H9 (cell line): Measurements from ENCODE around the gene KRTAP9-6. TPM values are rescaled to one million over a fixed set of nuclear protein-coding genes. Genes with fewer than 3 reads are reported as not detected.

ENCODE experiments used
- DNase-seq: peaks from one replicate; pipeline ENCODE4 v3.0.0-alpha.2; 2017
- H2AFZ ChIP-seq: one replicate; pipeline ENCODE4 v1.6.1; 2013; ENCODE audit warnings: mild to moderate bottlenecking, low read length, control low read depth, moderate library complexity
- H2AK5ac ChIP-seq: 2 replicates; pipeline ENCODE4 v1.6.1; 2013; ENCODE audit warnings: low read length, control low read depth, mixed read lengths; ENCODE audit not compliant: insufficient read length
- H2BK120ac ChIP-seq: one replicate; pipeline ENCODE4 v1.6.1; 2013; ENCODE audit warnings: low read depth, mild to moderate bottlenecking, low read length, control low read depth, inconsistent platforms; ENCODE audit not compliant: poor library complexity, severe bottlenecking
- H2BK12ac ChIP-seq: 2 replicates; pipeline ENCODE4 v1.6.1; 2013; ENCODE audit warnings: low read length, control low read depth, mixed read lengths, low read depth; ENCODE audit not compliant: insufficient read length
- H2BK15ac ChIP-seq: 2 replicates; pipeline ENCODE4 v1.6.1; 2013; ENCODE audit warnings: low read depth, low read length, control low read depth
- H2BK20ac ChIP-seq: one replicate; pipeline ENCODE4 v1.6.1; 2013; ENCODE audit warnings: low read depth, mild to moderate bottlenecking, low read length, control low read depth, inconsistent platforms; ENCODE audit not compliant: poor library complexity, severe bottlenecking
- H2BK5ac ChIP-seq: 2 replicates; pipeline ENCODE4 v1.6.1; 2013; ENCODE audit warnings: low read length, control low read depth, mixed read lengths; ENCODE audit not compliant: insufficient read length
- H3K14ac ChIP-seq: 2 replicates; pipeline ENCODE4 v1.6.1; 2013; ENCODE audit warnings: low read length, control low read depth; ENCODE audit not compliant: insufficient read depth
- H3K18ac ChIP-seq: 2 replicates; pipeline ENCODE4 v1.6.1; 2013; ENCODE audit warnings: low read depth, mild to moderate bottlenecking, mixed read lengths, low read length, control low read depth; ENCODE audit not compliant: insufficient read length
- H3K23ac ChIP-seq: 2 replicates; pipeline ENCODE4 v1.6.1; 2013; ENCODE audit warnings: low read length, control low read depth, mixed read lengths, low read depth; ENCODE audit not compliant: insufficient read length
- H3K23me2 ChIP-seq: 2 replicates; pipeline ENCODE4 v1.6.1; 2013; ENCODE audit warnings: low read depth, mild to moderate bottlenecking, mixed read lengths, low read length, control low read depth; ENCODE audit not compliant: insufficient read length, poor library complexity, severe bottlenecking
- H3K27ac ChIP-seq: 2 replicates; pipeline ENCODE4 v1.5.1; 2013; ENCODE audit warnings: low read length, control low read depth, mixed read lengths, low read depth; ENCODE audit not compliant: insufficient read length
- H3K27me3 ChIP-seq: 2 replicates; pipeline ENCODE4 v1.6.1; 2013; ENCODE audit warnings: low read length, control low read depth, inconsistent platforms; ENCODE audit not compliant: insufficient read depth
- H3K4ac ChIP-seq: 2 replicates; pipeline ENCODE4 v1.6.1; 2013; ENCODE audit warnings: low read depth, mild to moderate bottlenecking, control low read depth, inconsistent platforms, low read length, moderate library complexity
- H3K4me1 ChIP-seq: 2 replicates; pipeline ENCODE4 v1.6.1; 2013; ENCODE audit warnings: low read length, control low read depth, inconsistent platforms; ENCODE audit not compliant: insufficient read depth
- H3K4me2 ChIP-seq: 2 replicates; pipeline ENCODE4 v1.6.1; 2013; ENCODE audit warnings: low read length, control low read depth, mixed read lengths; ENCODE audit not compliant: insufficient read length, insufficient read depth
- H3K56ac ChIP-seq: 2 replicates; pipeline ENCODE4 v1.6.1; 2013; ENCODE audit warnings: low read depth, mild to moderate bottlenecking, mixed read lengths, low read length, control low read depth; ENCODE audit not compliant: insufficient read length
- H3K79me1 ChIP-seq: 2 replicates; pipeline ENCODE4 v1.6.1; 2013; ENCODE audit warnings: low read depth, mild to moderate bottlenecking, moderate library complexity, low read length, control low read depth, inconsistent platforms; ENCODE audit not compliant: insufficient read depth, poor library complexity, severe bottlenecking
- H3K79me2 ChIP-seq: 2 replicates; pipeline ENCODE4 v1.6.1; 2013; ENCODE audit warnings: low read length, control low read depth, inconsistent platforms; ENCODE audit not compliant: insufficient read depth
- H3K9ac ChIP-seq: 2 replicates; pipeline ENCODE4 v1.6.1; 2013; ENCODE audit warnings: low read length, control low read depth, mixed read lengths; ENCODE audit not compliant: insufficient read length; ENCODE audit errors: extremely low read depth
- H3K9me3 ChIP-seq: one replicate; pipeline ENCODE4 v1.6.1; 2013; ENCODE audit warnings: low read depth, low read length, inconsistent platforms; ENCODE audit not compliant: control insufficient read depth
- H3T11ph ChIP-seq: one replicate; pipeline ENCODE4 v1.6.1; 2013; ENCODE audit warnings: mild to moderate bottlenecking, low read length, control low read depth, inconsistent platforms
- H4K20me1 ChIP-seq: one replicate; pipeline ENCODE4 v1.6.1; 2013; ENCODE audit not compliant: control insufficient read depth, insufficient read length, insufficient read depth
- H4K5ac ChIP-seq: 2 replicates; pipeline ENCODE4 v1.6.1; 2013; ENCODE audit warnings: low read depth, mild to moderate bottlenecking, mixed read lengths, low read length, control low read depth; ENCODE audit not compliant: insufficient read length
- H4K8ac ChIP-seq: replicated peaks from 2 replicates; pipeline ENCODE4 v1.6.1; 2013; ENCODE audit warnings: low read length, control low read depth, mixed read lengths, low read depth; ENCODE audit not compliant: insufficient read length
- H4K91ac ChIP-seq: 2 replicates; pipeline ENCODE4 v1.6.1; 2013; ENCODE audit warnings: low read depth, mild to moderate bottlenecking, moderate library complexity, mixed read lengths, low read length, control low read depth; ENCODE audit not compliant: insufficient read length
- H3K27ac Mint-ChIP-seq, 3 experiments: 2 replicates in 2 of 3; 3 replicates in 1 of 3; pipeline ENCODE4 v1.8.0; 2020 to 2021; ENCODE audit warnings: mixed read lengths in 3 of 3, mild to moderate bottlenecking in 1 of 3, moderate library complexity in 1 of 3
- H3K27me3 Mint-ChIP-seq: 2 replicates; pipeline ENCODE4 v1.8.0; 2021; ENCODE audit warnings: low read depth, mild to moderate bottlenecking, moderate library complexity, mixed read lengths
- H3K36me3 Mint-ChIP-seq, 3 experiments: 2 replicates in 2 of 3; 3 replicates in 1 of 3; pipeline ENCODE4 v1.8.0; 2020 to 2021; ENCODE audit warnings: low read depth in 3 of 3, mixed read lengths in 3 of 3; ENCODE audit not compliant: insufficient read depth in 1 of 3
- H3K4me1 Mint-ChIP-seq, 2 experiments: 2 replicates each; pipeline ENCODE4 v1.8.0; 2020; ENCODE audit warnings: mixed read lengths in 2 of 2
- H3K4me3 Mint-ChIP-seq, 2 experiments: 2 replicates in 1 of 2; 3 replicates in 1 of 2; pipeline ENCODE4 v1.8.0; 2020 to 2021; ENCODE audit warnings: mild to moderate bottlenecking in 2 of 2, mixed read lengths in 2 of 2, moderate library complexity in 1 of 2
- H3K9me3 Mint-ChIP-seq, 2 experiments: 2 replicates in 1 of 2; 3 replicates in 1 of 2; pipeline ENCODE4 v1.8.0; 2020; ENCODE audit warnings: mild to moderate bottlenecking in 2 of 2, mixed read lengths in 2 of 2, moderate library complexity in 1 of 2
- CTCF ChIP-seq: fragments of 200-600 bp; sonication (generic); conservative IDR thresholded peaks from 3 replicates; pipeline ENCODE4 v1.8.0; 2021; ENCODE audit warnings: antibody characterized with exemption, mild to moderate bottlenecking
- WGBS: extraction: QIAGEN DNeasy Blood & Tissue Kit; methylation state at CpG from one replicate; pipeline ENCODE4 v1.1.7; 2013; ENCODE audit warnings: missing lambda C conversion rate, low lambda C conversion rate, mixed read lengths; ENCODE audit not compliant: insufficient read length; ENCODE audit errors: extremely low coverage; 5-methylcytosine and 5-hydroxymethylcytosine counted together
- total RNA-seq: library from RNA; stranded (reverse); gene quantifications from 2 replicates; pipeline ENCODE4 v1.2.1, GENCODE V29; 2021

The KRTAP9-6 gene
- total RNA-seq, 1 experiment from 2014 or later: not detected

- Histone ChIP-seq H3K4ac (no peak overlapping the region), H3K4me1 (no peaks in the 10 kb centered on the region), H3K79me2 (no peaks in the 10 kb centered on the region), H3T11ph (no peak overlapping the region), H3K9ac (no peak overlapping the region), H3K23me2 (no peaks in the 10 kb centered on the region), H4K5ac (no peak overlapping the region), H2BK5ac (no peak overlapping the region), H4K20me1 (no peaks in the 10 kb centered on the region), H2BK12ac (no peak overlapping the region), H2AK5ac (no peak overlapping the region), H3K27ac (no peak overlapping the region), H3K27me3 (no peaks in the 10 kb centered on the region), H2BK20ac (no peak overlapping the region), H3K18ac (no peak overlapping the region), H2BK15ac (no peak overlapping the region), H3K14ac (no peak overlapping the region), H3K9me3 (no peaks in the 10 kb centered on the region), H4K91ac (no peak overlapping the region), H3K23ac (no peak overlapping the region), H4K8ac (no peak overlapping the region), H2BK120ac (no peak overlapping the region), H3K4me2 (no peak overlapping the region), H3K79me1 (no peaks in the 10 kb centered on the region), H2AFZ (no peak overlapping the region), H3K56ac (no peak overlapping the region)
- no peak for TF ChIP-seq CTCF
- DNase-seq: no peak
- Mint-ChIP-seq H3K4me1 (peaks cover 4 to 6% of the 10 kb centered on the region in 2 experiments), H3K36me3 (no peaks in the 10 kb centered on the region), H3K9me3 (no peaks in the 10 kb centered on the region; a peak in 1 of 5 replicates), H3K27ac (no peak overlapping the region), H3K27me3 (peaks cover 16% of the 10 kb centered on the region), H3K4me3 (no peak overlapping the region)
- WGBS: no CpG with 5 or more reads among the region's 1 CpG
These were observed 8.9 kb upstream of the KRTAP9-6 start for GRCh38 chr17:41256291-41256685.
